ENCODE data around the gene NOXO1. TPM values are rescaled to one million over a fixed set of nuclear protein-coding genes. Genes with fewer than 3 reads are reported as not detected.
"Not testable (repeated sequence)": the region's sequence is repeated elsewhere in the genome, so short reads cannot be mapped to it uniquely, and the experiment has no call there.

The NOXO1 gene
- total RNA-seq, 1 donor from 2014 or later: 1.6 TPM

DNA sequence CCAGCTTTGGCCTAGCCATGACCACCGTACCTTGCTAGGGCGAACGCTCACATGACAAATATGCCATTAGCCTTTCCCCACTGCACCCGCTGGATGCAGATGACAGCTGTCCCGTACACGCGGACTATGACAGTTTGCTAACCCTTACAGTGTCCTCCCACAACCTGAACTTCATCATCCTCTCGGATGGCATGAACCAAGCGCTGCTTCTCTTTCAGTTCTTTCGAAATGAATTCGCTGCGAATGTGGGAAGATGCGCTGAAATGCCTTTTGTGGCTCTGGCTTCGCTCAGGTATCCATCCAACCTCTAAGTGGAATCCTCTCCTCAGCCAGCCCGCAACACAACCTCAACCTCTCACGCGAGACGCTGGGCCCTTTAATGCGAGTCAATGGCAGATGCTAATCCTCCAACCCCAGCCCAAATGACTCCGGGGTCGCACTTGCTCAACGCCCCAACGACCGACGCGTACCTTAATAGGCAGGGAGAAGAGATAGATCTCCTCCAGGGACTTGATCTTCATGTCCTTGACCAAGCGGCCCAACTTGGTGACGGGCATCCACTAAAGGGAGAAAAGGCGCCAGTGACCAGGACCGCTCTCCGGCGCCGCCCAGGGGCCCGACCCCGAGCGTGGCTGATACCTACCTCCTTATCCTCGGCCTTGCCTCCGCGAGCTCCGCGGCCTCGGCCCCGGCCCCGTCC, 17.3 kb downstream of the NOXO1 start:
- DNase-seq (ENCODE audit: low read depth): no peak
- peak; percentile 60 for FAIRE-seq

DNA sequence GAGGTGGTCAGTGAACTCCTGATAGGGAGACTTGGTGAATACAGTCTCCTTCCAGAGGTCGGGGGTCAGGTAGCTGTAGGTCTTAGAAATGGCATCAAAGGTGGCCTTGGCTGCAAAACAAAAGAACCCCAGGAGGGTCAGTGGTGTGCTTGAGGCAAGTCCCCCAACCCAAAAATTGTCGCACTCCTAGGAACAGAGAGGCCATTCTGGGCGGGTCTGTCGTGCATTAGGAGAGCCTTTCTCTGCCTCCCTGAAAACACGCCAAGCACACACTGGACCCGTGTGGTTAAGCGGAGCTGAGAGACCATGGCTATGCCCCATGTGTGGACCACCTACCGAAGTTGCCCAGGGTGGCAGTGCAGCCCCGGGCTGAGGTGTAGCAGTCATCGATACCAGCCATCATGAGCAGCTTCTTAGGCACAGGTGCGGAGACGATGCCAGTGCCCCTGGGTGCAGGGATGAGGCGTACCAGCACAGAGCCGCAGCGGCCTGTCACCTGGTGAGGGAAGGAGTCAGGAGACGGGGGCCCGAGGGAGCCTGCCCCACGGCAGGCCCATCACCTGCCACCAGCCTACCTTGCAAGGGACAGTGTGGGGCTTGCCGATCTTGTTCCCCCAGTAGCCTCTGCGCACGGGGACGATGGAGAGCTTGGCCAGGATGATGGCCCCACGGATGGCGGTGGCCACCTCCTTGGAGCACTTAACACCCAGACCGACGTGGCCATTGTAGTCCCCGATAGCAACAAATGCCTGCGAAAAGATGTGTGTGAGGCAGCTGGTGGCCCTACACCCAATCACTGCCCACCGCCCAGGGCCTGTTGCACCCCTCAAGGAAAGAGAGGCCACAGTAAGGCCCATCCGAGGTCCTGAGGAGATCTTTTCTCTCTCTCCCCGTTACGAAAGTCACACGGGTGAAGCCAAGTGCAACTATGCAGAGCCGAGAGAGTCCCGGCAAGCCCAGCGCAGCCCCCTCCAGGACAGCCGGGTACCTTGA, 18.8 kb downstream of the NOXO1 start:
- FAIRE-seq; DNase-seq (ENCODE audit: low read depth): not testable (repeated sequence)
- peaks cover 15% of the 10 kb centered on the region for H3K36me3 ChIP-seq (ENCODE audit: control insufficient read depth, insufficient read depth, low read length)

More for the DNA sequence above, 17.3 kb downstream of the NOXO1 start:
- TF ChIP-seq, protein P1, sequence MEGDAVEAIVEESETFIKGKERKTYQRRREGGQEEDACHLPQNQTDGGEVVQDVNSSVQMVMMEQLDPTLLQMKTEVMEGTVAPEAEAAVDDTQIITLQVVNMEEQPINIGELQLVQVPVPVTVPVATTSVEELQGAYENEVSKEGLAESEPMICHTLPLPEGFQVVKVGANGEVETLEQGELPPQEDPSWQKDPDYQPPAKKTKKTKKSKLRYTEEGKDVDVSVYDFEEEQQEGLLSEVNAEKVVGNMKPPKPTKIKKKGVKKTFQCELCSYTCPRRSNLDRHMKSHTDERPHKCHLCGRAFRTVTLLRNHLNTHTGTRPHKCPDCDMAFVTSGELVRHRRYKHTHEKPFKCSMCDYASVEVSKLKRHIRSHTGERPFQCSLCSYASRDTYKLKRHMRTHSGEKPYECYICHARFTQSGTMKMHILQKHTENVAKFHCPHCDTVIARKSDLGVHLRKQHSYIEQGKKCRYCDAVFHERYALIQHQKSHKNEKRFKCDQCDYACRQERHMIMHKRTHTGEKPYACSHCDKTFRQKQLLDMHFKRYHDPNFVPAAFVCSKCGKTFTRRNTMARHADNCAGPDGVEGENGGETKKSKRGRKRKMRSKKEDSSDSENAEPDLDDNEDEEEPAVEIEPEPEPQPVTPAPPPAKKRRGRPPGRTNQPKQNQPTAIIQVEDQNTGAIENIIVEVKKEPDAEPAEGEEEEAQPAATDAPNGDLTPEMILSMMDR (IDR thresholded peaks at IDR 0.05; ENCODE audit: insufficient read depth, low read length, severe bottlenecking): peak; percentile 3
- Histone ChIP-seq H3K36me3 (ENCODE audit: control insufficient read depth, insufficient read depth, low read length) (peaks cover 15% of the 10 kb centered on the region), H3K27me3 (ENCODE audit: control insufficient read depth, insufficient read depth, low read length) (no peaks in the 10 kb centered on the region), H3K4me3 (ENCODE audit: low read depth, low read length) (peak overlapping the region; percentile 91)

DNA sequence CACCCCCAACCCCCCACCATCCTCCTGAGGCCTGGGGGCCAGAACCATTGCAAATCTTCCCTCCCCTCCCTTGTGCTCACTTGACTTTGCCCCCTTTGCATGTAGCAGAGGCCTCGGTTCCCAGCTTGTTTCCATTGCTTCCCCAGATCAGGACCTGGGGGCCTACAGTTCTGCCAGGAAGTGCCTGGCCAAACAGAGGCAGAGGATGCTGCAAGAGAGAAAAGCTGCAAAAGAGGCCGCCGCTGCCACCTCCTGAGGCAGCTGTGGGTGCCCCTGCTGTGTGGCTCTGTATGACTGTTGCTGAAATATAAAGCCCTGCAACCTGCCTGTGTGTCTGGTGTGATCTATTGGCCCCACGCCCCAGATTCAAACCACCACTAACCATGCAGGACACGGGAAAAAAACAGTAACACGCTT, 19.6 kb downstream of the NOXO1 start:
- H3K36me3 ChIP-seq (ENCODE audit: control insufficient read depth, insufficient read depth, low read length): peaks cover 15% of the 10 kb centered on the region
- FAIRE-seq (no peak), DNase-seq (ENCODE audit: low read depth) (no peak)
- no peak overlapping the region for H3K4me3 ChIP-seq (ENCODE audit: low read depth, low read length)
- TF ChIP-seq, protein P1 (IDR thresholded peaks at IDR 0.05; ENCODE audit: insufficient read depth, low read length, severe bottlenecking): no peak
- H3K27me3 ChIP-seq (ENCODE audit: control insufficient read depth, insufficient read depth, low read length): no peaks in the 10 kb centered on the region

More for the DNA sequence above, 18.8 kb downstream of the NOXO1 start:
- H3K27me3 ChIP-seq (ENCODE audit: control insufficient read depth, insufficient read depth, low read length); H3K4me3 ChIP-seq (ENCODE audit: low read depth, low read length): not testable (repeated sequence)

DNA sequence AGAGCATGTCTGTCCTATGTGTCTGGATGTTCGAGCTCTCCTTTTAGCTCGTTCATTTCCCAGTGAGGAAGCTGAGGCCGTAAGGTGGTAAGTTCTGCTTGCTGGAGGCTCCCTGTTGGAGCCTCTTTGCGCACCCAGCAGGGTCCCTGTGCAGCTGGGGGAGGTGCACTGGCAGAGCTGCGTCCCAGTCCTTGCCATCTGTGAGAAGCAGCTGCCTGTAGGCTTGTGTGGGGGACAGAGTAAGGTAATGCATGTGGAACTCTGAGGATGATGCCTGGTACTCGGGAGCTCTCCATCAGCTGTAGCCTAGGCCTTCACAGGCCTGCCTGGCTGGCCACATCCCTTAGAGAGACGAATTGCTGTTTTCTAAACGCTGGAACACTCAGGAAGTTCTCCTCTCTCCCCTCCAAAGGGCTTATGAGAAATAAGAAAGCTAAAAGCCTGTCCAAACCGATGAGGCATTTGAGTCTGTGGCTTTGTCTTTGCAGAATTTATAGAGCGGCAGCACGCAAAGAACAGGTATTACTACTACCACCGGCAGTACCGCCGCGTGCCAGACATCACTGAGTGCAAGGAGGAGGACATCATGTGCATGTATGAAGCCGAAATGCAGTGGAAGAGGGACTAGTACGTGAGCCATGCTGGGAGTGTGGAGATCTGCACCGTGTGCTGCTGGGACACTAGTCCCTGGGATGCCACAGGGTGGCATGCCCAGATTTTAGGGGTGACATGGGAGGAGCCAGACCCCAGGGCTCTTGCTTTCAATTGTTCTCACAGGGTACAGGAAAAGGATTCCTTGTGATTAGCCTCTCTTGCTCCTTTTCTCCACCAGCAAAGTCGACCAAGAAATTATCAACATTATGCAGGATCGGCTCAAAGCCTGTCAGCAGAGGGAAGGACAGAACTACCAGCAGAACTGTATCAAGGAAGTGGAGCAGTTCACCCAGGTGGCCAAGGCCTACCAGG, 20.3 kb downstream of the NOXO1 start:
- no peak overlapping the region for H3K4me3 ChIP-seq (ENCODE audit: low read depth, low read length)
- peaks cover 15% of the 10 kb centered on the region for H3K36me3 ChIP-seq (ENCODE audit: control insufficient read depth, insufficient read depth, low read length)
- H3K27me3 ChIP-seq (ENCODE audit: control insufficient read depth, insufficient read depth, low read length): no peaks in the 10 kb centered on the region
- FAIRE-seq (no peak), DNase-seq (ENCODE audit: low read depth) (no peak)
- TF ChIP-seq, protein P1 (IDR thresholded peaks at IDR 0.05; ENCODE audit: insufficient read depth, low read length, severe bottlenecking): no peak

DNA sequence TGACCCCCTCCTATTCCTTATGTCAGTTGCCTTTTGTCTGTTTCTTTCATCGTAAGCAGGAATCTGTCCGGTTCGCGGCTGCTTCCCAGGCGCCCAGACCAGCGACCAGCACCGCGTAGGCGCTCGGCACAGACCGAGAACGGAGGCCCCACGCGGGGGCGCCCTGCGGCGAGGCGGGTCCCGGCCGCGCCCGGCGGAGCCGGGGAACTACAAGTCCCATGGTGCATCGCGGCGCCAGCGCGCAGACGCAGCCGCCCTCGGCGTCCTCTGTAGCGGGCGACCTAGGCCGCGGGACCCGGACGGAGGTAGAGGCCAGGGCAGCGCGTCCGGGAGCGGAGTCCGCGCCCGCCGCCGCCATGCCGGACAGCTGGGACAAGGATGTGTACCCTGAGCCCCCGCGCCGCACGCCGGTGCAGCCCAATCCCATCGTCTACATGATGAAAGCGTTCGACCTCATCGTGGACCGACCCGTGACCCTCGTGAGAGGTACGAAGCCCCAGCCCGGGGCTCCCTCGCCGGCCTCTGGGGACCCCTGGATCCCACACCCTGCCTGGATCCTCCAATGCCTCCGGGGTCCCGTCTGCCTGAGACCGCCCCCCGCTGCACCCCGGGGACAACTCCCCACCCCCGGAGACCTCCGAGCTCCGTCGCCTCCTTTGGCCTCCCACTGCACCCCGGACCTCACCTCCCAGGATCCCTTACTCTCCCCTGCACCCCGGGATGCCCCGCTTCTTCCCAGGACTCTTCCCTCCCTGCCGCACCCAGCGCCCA, 21.8 kb downstream of the NOXO1 start, which contains the start of gene NDUFB10:
Gene NDUFB10 (plus strand): TSS at position 270 of the 771 bp plus-strand sequence. CDS start 87 bp downstream, at position 357.
- Histone ChIP-seq H3K4me3 (ENCODE audit: low read depth, low read length) (peak within 1 kb of the TSS; percentile 89), H3K27me3 (ENCODE audit: control insufficient read depth, insufficient read depth, low read length) (no peaks in the 10 kb centered on the region), H3K36me3 (ENCODE audit: control insufficient read depth, insufficient read depth, low read length) (peaks cover 15% of the 10 kb centered on the region)
- FAIRE-seq: no peak
- TF ChIP-seq, protein P1 (IDR thresholded peaks at IDR 0.05; ENCODE audit: insufficient read depth, low read length, severe bottlenecking): peak; percentile 74
- peak; percentile 68 for DNase-seq (ENCODE audit: low read depth)
